ENCODE data around the gene ABHD12. TPM values are rescaled to one million over a fixed set of nuclear protein-coding genes. Genes with fewer than 3 reads are reported as not detected.

Gene ABHD12
- total RNA-seq = 49.7 TPM
- long read RNA-seq, transcript ABHD12-202 (13 exons, 1,725 nt) = minor isoform, 32 of 301 reads
- long read RNA-seq, transcript ABHD12-201 (13 exons, 2,117 nt) = major isoform, 184 of 301 reads
- long read RNA-seq, partial matches to known transcripts = 19 of 301 reads
- long read RNA-seq, other reads (novel, unspliced or antisense) = 66 of 301 reads

- ATAC-seq (peak; percentile 98 to 99), DNase-seq (peak; percentile 98)
- TF ChIP-seq CTCF (IDR thresholded peaks at IDR 0.05) = no peak
- Histone ChIP-seq H3K27me3 (ENCODE audit: low read depth) (no peaks in the 10 kb centered on the region), H3K27ac (peak within 1 kb of the TSS; percentile 90), H3K4me3 (peak within 1 kb of the TSS; percentile 87), H3K36me3 (no peaks in the 10 kb centered on the region), H3K9me3 (no peaks in the 10 kb centered on the region), H3K4me1 (peaks cover 12% of the 10 kb centered on the region)
- intact Hi-C loops (cut with DNase I) = no loop called here
These were observed at the start of gene ABHD12 for GRCh38 chr20:25390538-25391528. ABHD12 (minus strand) TSS chr20:25390835; CDS start chr20:25390703, 132 bp downstream.

GRCh38 chr20:25439328-25439727 is 48.7 kb upstream of the ABHD12 start:
- Histone ChIP-seq H3K36me3 (no peaks in the 10 kb centered on the region), H3K27me3 (ENCODE audit: low read depth) (no peaks in the 10 kb centered on the region), H3K27ac (no peak overlapping the region), H3K4me1 (no peaks in the 10 kb centered on the region), H3K9me3 (no peaks in the 10 kb centered on the region), H3K4me3 (no peak overlapping the region)
- intact Hi-C loops (cut with DNase I) = no loop called here
- DNase-seq (no peak), ATAC-seq (no peak)
- TF ChIP-seq CTCF (IDR thresholded peaks at IDR 0.05) = no peak

GRCh38 chr20:25437153-25437581 is 46.5 kb upstream of the ABHD12 start:
- Histone ChIP-seq H3K27ac (peak overlapping the region; percentile 27), H3K9me3 (no peaks in the 10 kb centered on the region), H3K4me3 (no peak overlapping the region), H3K27me3 (ENCODE audit: low read depth) (no peaks in the 10 kb centered on the region), H3K36me3 (no peaks in the 10 kb centered on the region), H3K4me1 (no peaks in the 10 kb centered on the region)
- TF ChIP-seq CTCF (IDR thresholded peaks at IDR 0.05) = no peak
- intact Hi-C loops (cut with DNase I) = no loop called here
- DNase-seq = no peak
- ATAC-seq = peak; percentile 37 to 63

- no peak for ATAC-seq
- Histone ChIP-seq H3K36me3 (no peaks in the 10 kb centered on the region), H3K27me3 (ENCODE audit: low read depth) (no peaks in the 10 kb centered on the region), H3K27ac (no peak overlapping the region), H3K4me3 (no peak overlapping the region), H3K9me3 (no peaks in the 10 kb centered on the region), H3K4me1 (no peaks in the 10 kb centered on the region)
- no peak for DNase-seq
- intact Hi-C loops (cut with DNase I) = no loop called here
- TF ChIP-seq CTCF (IDR thresholded peaks at IDR 0.05) = no peak
These were observed 33.9 kb upstream of the ABHD12 start for GRCh38 chr20:25424536-25424935.

DNA sequence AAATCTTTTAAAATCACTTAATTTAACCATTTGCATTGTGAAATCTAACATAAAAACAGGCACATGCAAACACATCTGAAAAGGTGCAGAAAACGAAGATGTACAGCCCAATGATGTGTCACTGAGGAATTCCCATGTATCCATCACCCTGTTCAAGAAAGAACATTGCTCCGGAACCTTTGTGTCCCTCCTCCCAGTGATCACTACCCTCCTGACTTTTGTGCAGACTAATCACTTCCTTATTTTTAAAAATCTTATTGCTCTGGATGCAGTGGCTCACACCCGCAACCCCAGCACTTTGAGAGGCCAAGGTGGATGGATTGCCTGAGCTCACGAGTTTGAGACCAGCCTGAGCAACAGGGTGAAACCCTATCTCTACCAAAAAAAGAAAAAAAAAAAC is 31.4 kb upstream of the ABHD12 start:
- no peak for DNase-seq
- Histone ChIP-seq H3K27ac (no peak overlapping the region), H3K36me3 (no peaks in the 10 kb centered on the region), H3K4me1 (no peaks in the 10 kb centered on the region), H3K9me3 (no peaks in the 10 kb centered on the region), H3K27me3 (ENCODE audit: low read depth) (no peaks in the 10 kb centered on the region), H3K4me3 (no peak overlapping the region)
- ATAC-seq = no peak
- TF ChIP-seq CTCF (IDR thresholded peaks at IDR 0.05) = no peak
- intact Hi-C loops (cut with DNase I) = no loop called here

Data from lower lobe of right lung (tissue), 2 donors.